ENCODE measurements around the gene SLC2A4. TPM values are rescaled to one million over a fixed set of nuclear protein-coding genes. Genes with fewer than 3 reads are reported as not detected.

The SLC2A4 gene
- polyA plus RNA-seq, 3 donors = not detected

GRCh38 chr17:7289256-7290032 lies 7.9 kb downstream of the SLC2A4 start:
- peaks cover 67 to 83% (median 67%) of the 10 kb centered on the region in 3 donors for H3K27me3 Mint-ChIP-seq (ENCODE audit: low read depth in 3 of 3)

GRCh38 chr17:7290166-7290565 lies 8.6 kb downstream of the SLC2A4 start:
- Mint-ChIP-seq H3K4me3 (no peak overlapping the region), H3K27ac (peak overlapping the region in 1 of 7 donors; percentile 23), H3K4me1 (peaks cover 9% of the 10 kb centered on the region), H3K9me3 (peaks cover 0 to 15% (median 10%) of the 10 kb centered on the region in 7 donors), H3K27me3 (ENCODE audit: low read depth in 3 of 3) (peaks cover 68 to 87% (median 68%) of the 10 kb centered on the region in 3 donors), H3K36me3 (peaks cover 0 to 4% of the 10 kb centered on the region in 2 donors)
- TF ChIP-seq CTCF (IDR thresholded peaks at IDR 0.05) = no peak
- Histone ChIP-seq H3K4me1 (ENCODE audit: control insufficient read depth in 1 of 2, insufficient read depth in 2 of 2, low read length in 2 of 2) (peaks cover 10 to 16% of the 10 kb centered on the region in 2 donors), H3K27ac (ENCODE audit: low read depth in 1 of 2, low read length in 2 of 2) (no peak overlapping the region), H3K27me3 (ENCODE audit: control insufficient read depth in 2 of 2, insufficient read depth in 2 of 2, low read length in 2 of 2) (peaks cover 23 to 57% of the 10 kb centered on the region in 2 donors), H3K36me3 (replicated peaks in 1 of 2; ENCODE audit: control insufficient read depth in 1 of 2, insufficient read depth in 2 of 2, low read length in 2 of 2) (no peaks in the 10 kb centered on the region), H3K79me2 (ENCODE audit: insufficient read depth, low read length) (no peaks in the 10 kb centered on the region), H3K4me2 (replicated peaks; ENCODE audit: extremely low read depth, low read length, poor library complexity, severe bottlenecking) (no peak overlapping the region), H3K9ac (ENCODE audit: insufficient read depth, low read length, poor library complexity, severe bottlenecking) (no peak overlapping the region), H3K4me3 (replicated peaks in 1 of 3; ENCODE audit: low read depth in 2 of 3, low read length in 3 of 3) (no peak overlapping the region), H3K9me3 (replicated peaks in 1 of 2; ENCODE audit: control insufficient read depth in 1 of 2, insufficient read depth in 1 of 2, low read length in 2 of 2) (peaks cover 0 to 13% of the 10 kb centered on the region in 2 donors), H2AFZ (ENCODE audit: insufficient read depth, low read depth, low read length, poor library complexity, severe bottlenecking) (no peak overlapping the region), H4K20me1 (ENCODE audit: insufficient read depth, low read length) (no peaks in the 10 kb centered on the region)
- intact Hi-C loops (cut with micrococcal nuclease) = loop anchor here in 1 of 2 donors (5.0 kb wide), 1 partner anchor 248 kb away; the partner anchor contains the start of gene SLC16A11
- WGBS (ENCODE audit: insufficient coverage) = 97% methylated on average over 5 of the region's 19 CpGs
- DNase-seq = no peak

More at GRCh38 chr17:7289256-7290032, 7.9 kb downstream of the SLC2A4 start:
- no peak for TF ChIP-seq CTCF (IDR thresholded peaks at IDR 0.05)
- Mint-ChIP-seq H3K9me3 (peaks cover 0 to 11% (median 9%) of the 10 kb centered on the region in 7 donors), H3K36me3 (peaks cover 0 to 4% of the 10 kb centered on the region in 2 donors), H3K27ac (peak overlapping the region in 2 of 7 donors; percentile 30 to 33), H3K4me3 (no peak overlapping the region), H3K4me1 (peaks cover 5% of the 10 kb centered on the region)
- H4K20me1 ChIP-seq (ENCODE audit: insufficient read depth, low read length) = no peaks in the 10 kb centered on the region
- H3K27ac ChIP-seq (ENCODE audit: low read depth in 1 of 2, low read length in 2 of 2) = no peak overlapping the region
- H3K4me2 ChIP-seq (replicated peaks; ENCODE audit: extremely low read depth, low read length, poor library complexity, severe bottlenecking) = no peak overlapping the region
- H3K4me3 ChIP-seq (replicated peaks in 1 of 3; ENCODE audit: low read depth in 2 of 3, low read length in 3 of 3) = no peak overlapping the region
- no peak for DNase-seq
- H3K9ac ChIP-seq (ENCODE audit: insufficient read depth, low read length, poor library complexity, severe bottlenecking) = no peak overlapping the region
- no peak overlapping the region for H2AFZ ChIP-seq (ENCODE audit: insufficient read depth, low read depth, low read length, poor library complexity, severe bottlenecking)
- no peaks in the 10 kb centered on the region for H3K79me2 ChIP-seq (ENCODE audit: insufficient read depth, low read length)
- H3K4me1 ChIP-seq (ENCODE audit: control insufficient read depth in 1 of 2, insufficient read depth in 2 of 2, low read length in 2 of 2) = peaks cover 4 to 9% of the 10 kb centered on the region in 2 donors
- peaks cover 18 to 52% of the 10 kb centered on the region in 2 donors for H3K27me3 ChIP-seq (ENCODE audit: control insufficient read depth in 2 of 2, insufficient read depth in 2 of 2, low read length in 2 of 2)
- 94% methylated on average over 16 of the region's 18 CpGs for WGBS (ENCODE audit: insufficient coverage)
- H3K36me3 ChIP-seq (replicated peaks in 1 of 2; ENCODE audit: control insufficient read depth in 1 of 2, insufficient read depth in 2 of 2, low read length in 2 of 2) = no peaks in the 10 kb centered on the region
- intact Hi-C loops (cut with micrococcal nuclease) = loop anchor here in 1 of 2 donors (5.0 kb wide), 1 partner anchor 247 kb away; the partner anchor contains the start of gene SLC16A11
- H3K9me3 ChIP-seq (replicated peaks in 1 of 2; ENCODE audit: control insufficient read depth in 1 of 2, insufficient read depth in 1 of 2, low read length in 2 of 2) = peaks cover 0 to 13% of the 10 kb centered on the region in 2 donors
